KOPT-K1 (cell line): ENCODE results near the gene RNU4-1.
"Not testable (repeated sequence)": the region's sequence is repeated elsewhere in the genome, so short reads cannot be mapped to it uniquely, and the experiment has no call there.

Source experiments
- H3K27ac ChIP-seq: fragments of 200-600 bp; sonication (generic); 2 replicates; pipeline ENCODE4 v1.5.1; 2016; ENCODE audit warnings: antibody characterized with exemption, mild to moderate bottlenecking, low read depth, low read length; ENCODE audit not compliant: poor library complexity, severe bottlenecking
- H3K36me3 ChIP-seq: fragments of 200-600 bp; sonication (generic); 2 replicates; pipeline ENCODE4 v1.5.1; 2017; ENCODE audit warnings: antibody characterized with exemption, mild to moderate bottlenecking, low read length, moderate library complexity; ENCODE audit not compliant: insufficient read depth
- H3K9me3 ChIP-seq: fragments of 200-600 bp; sonication (generic); 2 replicates; pipeline ENCODE4 v1.5.1; 2017; ENCODE audit warnings: antibody characterized with exemption, low read length, mild to moderate bottlenecking; ENCODE audit not compliant: insufficient read depth, poor library complexity, severe bottlenecking

RNU4-1 gene

GRCh38 chr12:120292661-120293531 lies at the start of gene RNU4-1:
Gene RNU4-1 (minus strand): TSS chr12:120293237.
- Histone ChIP-seq H3K9me3 (no peaks in the 10 kb centered on the region), H3K27ac (peak within 1 kb of the TSS; percentile 93), H3K36me3 (no peaks in the 10 kb centered on the region)

GRCh38 chr12:120342175-120343038 lies 49.4 kb upstream of the RNU4-1 start:
- H3K27ac ChIP-seq: no peak overlapping the region

GRCh38 chr12:120339256-120339655 lies 46.2 kb upstream of the RNU4-1 start:
- H3K36me3 ChIP-seq: no peaks in the 10 kb centered on the region
- no peak overlapping the region for H3K27ac ChIP-seq
- peaks cover 44% of the 10 kb centered on the region for H3K9me3 ChIP-seq

More at GRCh38 chr12:120342175-120343038, 49.4 kb upstream of the RNU4-1 start:
- no peaks in the 10 kb centered on the region for H3K36me3 ChIP-seq
- peaks cover 18% of the 10 kb centered on the region for H3K9me3 ChIP-seq

GRCh38 chr12:120337730-120338129 lies 44.7 kb upstream of the RNU4-1 start:
- Histone ChIP-seq H3K9me3 (peaks cover 44% of the 10 kb centered on the region), H3K27ac (no peak overlapping the region), H3K36me3 (no peaks in the 10 kb centered on the region)

GRCh38 chr12:120336392-120336791 lies 43.4 kb upstream of the RNU4-1 start:
- H3K9me3 ChIP-seq: peaks cover 44% of the 10 kb centered on the region

GRCh38 chr12:120335447-120335846 lies 42.4 kb upstream of the RNU4-1 start:
- peaks cover 44% of the 10 kb centered on the region for H3K9me3 ChIP-seq
- not testable (repeated sequence) for H3K27ac ChIP-seq, H3K36me3 ChIP-seq

More at GRCh38 chr12:120336392-120336791, 43.4 kb upstream of the RNU4-1 start:
- not testable (repeated sequence) for H3K36me3 ChIP-seq, H3K27ac ChIP-seq

GRCh38 chr12:120332523-120332922 lies 39.5 kb upstream of the RNU4-1 start:
- peaks cover 27% of the 10 kb centered on the region for H3K9me3 ChIP-seq
- no peak overlapping the region for H3K27ac ChIP-seq
- no peaks in the 10 kb centered on the region for H3K36me3 ChIP-seq

- no peak overlapping the region for H3K27ac ChIP-seq
- no peaks in the 10 kb centered on the region for H3K36me3 ChIP-seq
- peaks cover 22% of the 10 kb centered on the region for H3K9me3 ChIP-seq
Measured at GRCh38 chr12:120332041-120332440, 39.0 kb upstream of the RNU4-1 start.

GRCh38 chr12:120331390-120331789 lies 38.4 kb upstream of the RNU4-1 start:
- no peaks in the 10 kb centered on the region for H3K36me3 ChIP-seq
- H3K9me3 ChIP-seq: peaks cover 16% of the 10 kb centered on the region

GRCh38 chr12:120328228-120328627 lies 35.2 kb upstream of the RNU4-1 start:
- no peaks in the 10 kb centered on the region for H3K36me3 ChIP-seq
- H3K9me3 ChIP-seq: no peaks in the 10 kb centered on the region
- no peak overlapping the region for H3K27ac ChIP-seq

More at GRCh38 chr12:120331390-120331789, 38.4 kb upstream of the RNU4-1 start:
- H3K27ac ChIP-seq: no peak overlapping the region

- Histone ChIP-seq H3K27ac (no peak within 1 kb of the TSS), H3K9me3 (no peaks in the 10 kb centered on the region), H3K36me3 (no peaks in the 10 kb centered on the region)
Measured at GRCh38 chr12:120327593-120327992, 34.6 kb upstream of the RNU4-1 start, which contains the start of gene PLA2G1B. Gene PLA2G1B (minus strand): TSS chr12:120327779. CDS start chr12:120327753, 26 bp downstream.

GRCh38 chr12:120324841-120325417 lies 31.9 kb upstream of the RNU4-1 start:
- H3K27ac ChIP-seq: no peak overlapping the region
- H3K36me3 ChIP-seq: no peaks in the 10 kb centered on the region
- H3K9me3 ChIP-seq: no peaks in the 10 kb centered on the region

- no peaks in the 10 kb centered on the region for H3K36me3 ChIP-seq
Measured at GRCh38 chr12:120323772-120324171, 30.7 kb upstream of the RNU4-1 start.

GRCh38 chr12:120321382-120322202 lies 28.6 kb upstream of the RNU4-1 start:
- H3K9me3 ChIP-seq: no peaks in the 10 kb centered on the region
- no peaks in the 10 kb centered on the region for H3K36me3 ChIP-seq
- H3K27ac ChIP-seq: no peak overlapping the region

More at GRCh38 chr12:120323772-120324171, 30.7 kb upstream of the RNU4-1 start:
- no peak overlapping the region for H3K27ac ChIP-seq
- no peaks in the 10 kb centered on the region for H3K9me3 ChIP-seq
